Stimulated activated CD8-positive, alpha-beta memory T cell treated with anti-CD3 and anti-CD28 coated beads, Interleukin-4, amount 100 ng/mL, for 1 hour (primary cell): ENCODE measurements around the gene ISG20L2.
"Not testable (repeated sequence)": the region's sequence is repeated elsewhere in the genome, so short reads cannot be mapped to it uniquely, and the experiment has no call there.

Experiments used
- DNase-seq, 2 donors: peaks; one replicate each; pipeline ENCODE4 v3.0.0-alpha.2; 2020; ENCODE audit warnings: low read depth in 2 of 2, low spot score in 1 of 2

ISG20L2 gene, protein sequence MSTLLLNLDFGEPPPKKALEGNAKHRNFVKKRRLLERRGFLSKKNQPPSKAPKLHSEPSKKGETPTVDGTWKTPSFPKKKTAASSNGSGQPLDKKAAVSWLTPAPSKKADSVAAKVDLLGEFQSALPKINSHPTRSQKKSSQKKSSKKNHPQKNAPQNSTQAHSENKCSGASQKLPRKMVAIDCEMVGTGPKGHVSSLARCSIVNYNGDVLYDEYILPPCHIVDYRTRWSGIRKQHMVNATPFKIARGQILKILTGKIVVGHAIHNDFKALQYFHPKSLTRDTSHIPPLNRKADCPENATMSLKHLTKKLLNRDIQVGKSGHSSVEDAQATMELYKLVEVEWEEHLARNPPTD

DNA sequence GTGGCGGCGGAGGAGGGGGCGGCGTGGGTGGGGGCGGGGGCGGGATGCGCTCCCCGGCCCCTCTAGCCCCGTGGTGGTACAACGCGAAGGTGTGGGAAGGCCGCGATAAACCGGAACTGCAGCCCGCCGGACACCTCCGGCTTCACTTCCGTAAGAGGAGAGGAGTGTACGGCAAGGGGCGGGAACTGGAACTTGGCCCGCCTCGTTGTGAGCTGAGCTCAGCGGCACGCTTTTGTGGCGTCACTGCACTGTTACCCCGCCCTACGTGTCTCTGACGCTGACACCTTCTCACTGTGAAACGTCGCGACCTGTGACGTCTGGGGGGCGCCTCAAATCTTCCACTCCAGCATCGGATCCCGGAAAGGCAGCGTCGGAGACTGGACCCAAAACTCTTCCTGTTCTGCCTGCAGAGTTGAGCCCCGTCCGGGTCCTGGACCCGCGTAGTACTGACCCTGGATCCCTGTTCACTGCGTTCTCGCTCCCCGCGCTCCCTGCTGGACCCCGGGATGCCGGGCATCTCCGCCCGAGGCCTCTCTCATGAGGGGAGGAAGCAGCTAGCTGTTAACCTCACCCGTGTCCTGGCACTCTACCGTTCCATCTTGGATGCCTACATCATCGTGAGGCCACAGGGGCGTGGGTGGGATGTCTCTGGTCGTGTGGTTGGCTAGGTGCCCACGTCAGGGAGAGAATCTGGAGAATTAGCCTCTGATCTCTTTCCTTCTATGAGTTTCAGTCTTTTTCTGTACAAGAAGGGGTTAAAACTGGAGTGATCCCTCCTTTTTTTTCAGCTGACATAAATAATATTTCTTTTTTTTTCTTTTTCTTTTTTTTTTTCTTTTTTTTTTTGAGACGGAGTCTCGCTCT, at the start of gene ISG20L2:
TSS of gene ISG20L2 (minus strand) at position 168 of the 864 bp plus-strand sequence. CDS start 1,114 bp downstream, outside the sequence.
- DNase-seq = peak; percentile 81 to 88

DNA sequence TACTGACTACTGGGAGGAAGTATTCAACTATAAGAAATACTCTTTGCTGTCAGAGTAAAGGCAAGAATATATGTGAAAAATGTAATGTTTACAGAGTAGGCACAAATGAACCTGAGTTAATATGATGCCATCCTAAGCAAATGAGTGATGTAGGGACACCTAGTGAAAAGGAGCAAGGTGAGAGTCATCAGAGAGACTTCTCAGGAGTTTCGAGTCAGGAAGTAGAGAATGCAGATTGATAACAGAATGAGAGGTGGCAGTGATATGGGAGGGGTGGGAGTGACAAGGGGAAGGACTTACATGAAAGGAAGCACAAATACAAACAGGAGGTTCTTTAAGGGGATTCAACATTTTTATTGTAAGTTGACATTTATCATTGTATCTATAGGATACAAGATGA, 49.0 kb upstream of the ISG20L2 start:
- no peak for DNase-seq

DNA sequence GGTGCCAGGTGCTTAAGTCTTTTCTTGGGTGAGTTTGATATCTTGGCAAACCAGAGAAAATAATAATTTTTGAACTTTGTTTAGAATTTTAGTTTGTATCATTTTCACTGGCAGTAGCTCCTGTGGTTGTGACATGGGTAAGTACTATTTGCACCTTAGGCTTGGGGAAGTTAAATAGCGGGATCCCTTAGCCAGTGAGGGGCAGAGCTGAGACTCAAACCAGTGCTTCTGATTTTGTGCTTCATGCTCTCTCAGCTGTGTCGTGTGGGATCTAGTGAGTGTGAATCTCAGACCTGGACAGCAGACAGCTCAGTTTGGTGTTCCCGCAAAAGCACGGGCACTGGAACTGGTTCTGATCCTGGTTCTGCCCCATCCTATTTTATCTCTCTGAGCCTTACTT, 48.4 kb upstream of the ISG20L2 start:
- DNase-seq = no peak

DNA sequence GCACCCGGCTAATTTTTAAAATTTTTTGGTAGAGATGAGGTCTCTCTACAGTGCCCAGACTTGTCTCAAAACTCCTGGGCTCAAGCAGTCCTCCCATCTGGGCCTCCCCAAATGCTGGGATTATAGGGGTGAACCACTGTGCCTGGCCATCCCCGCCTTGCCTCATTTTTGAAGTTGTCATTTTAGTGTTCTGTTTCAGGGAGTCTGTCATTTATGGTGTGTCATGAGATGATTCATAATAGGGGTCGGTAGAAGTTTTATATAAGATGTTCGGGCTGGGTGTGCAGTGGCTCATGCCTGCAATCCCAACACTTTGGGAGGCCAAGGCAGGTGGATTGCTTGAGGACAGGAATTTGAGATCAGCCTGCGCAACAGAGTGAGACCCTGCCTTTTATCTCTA, 47.2 kb upstream of the ISG20L2 start:
- no peak for DNase-seq

DNA sequence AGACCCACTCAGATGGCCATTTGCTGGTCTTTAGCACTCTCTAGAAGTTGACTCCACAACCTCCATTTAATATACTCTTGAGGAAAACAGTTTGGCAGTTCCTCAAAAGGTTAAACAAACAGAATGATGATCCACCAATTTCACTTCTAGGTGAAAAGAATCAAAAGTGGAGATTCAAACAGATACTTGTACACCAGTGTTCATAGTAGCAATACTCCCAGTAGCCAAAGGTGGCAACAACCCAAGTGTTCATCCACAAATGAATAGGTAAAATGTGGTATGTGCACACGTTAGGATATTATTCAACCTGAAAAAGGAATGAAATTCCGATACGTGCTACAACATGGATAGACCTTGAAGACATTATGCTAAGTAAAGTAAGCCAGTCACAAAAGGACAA, 45.0 kb upstream of the ISG20L2 start:
- DNase-seq = no peak

DNA sequence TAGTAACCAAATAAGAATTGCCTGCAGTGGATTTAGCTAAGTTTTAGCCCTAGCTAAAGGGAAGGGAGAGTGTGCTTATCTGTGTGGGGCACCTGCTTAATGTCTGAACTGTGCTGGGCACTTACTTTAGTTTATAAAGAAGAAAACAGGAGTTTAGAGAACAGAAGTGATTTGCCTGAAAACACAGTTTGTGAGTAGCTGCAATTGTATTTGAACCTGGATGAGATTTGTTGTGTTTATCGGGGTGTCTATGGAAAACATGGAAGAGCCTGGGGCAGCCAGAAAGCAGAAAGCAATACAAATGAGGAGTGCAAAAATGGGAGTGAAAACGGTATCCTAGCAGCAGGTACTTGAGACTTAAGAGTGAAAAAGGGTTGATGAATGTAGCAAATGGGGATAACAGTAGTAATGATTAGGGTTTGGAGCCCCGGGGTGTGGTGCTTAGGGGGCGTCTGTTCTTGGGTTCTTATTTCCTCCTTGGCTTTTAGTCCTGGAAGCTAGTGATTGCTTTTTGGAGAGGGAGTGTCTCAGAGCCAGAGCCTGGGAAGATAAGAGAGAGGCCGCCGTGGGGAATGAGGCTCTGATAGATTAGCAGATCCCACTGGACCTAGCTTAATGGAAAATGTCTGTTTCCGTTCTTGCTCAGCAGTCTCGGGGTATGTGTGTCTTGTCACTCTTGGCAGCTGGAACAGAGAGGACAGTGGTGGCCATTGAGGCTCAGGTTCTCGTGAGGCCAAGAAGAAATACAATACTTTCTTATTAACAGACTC, 44.3 kb upstream of the ISG20L2 start:
- no peak for DNase-seq

DNA sequence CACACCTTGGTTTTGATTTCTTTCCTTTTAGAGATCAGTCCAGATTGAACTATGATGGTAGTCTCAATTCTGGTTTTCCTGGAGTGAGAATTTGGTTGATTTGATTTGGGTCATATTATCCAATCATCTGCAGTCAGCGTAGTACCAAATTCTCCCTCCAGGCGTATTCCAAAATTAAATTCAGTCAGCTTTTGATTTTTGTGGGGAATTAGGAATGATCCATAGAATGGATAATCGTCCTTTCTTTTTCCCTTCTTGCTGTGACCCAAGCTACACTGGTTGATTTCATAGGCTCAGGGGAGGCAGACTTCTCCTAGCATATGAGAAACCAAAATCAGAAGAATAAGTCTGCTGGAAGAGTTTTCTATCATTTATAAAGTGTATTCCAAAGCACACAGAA, 43.7 kb upstream of the ISG20L2 start:
- DNase-seq = no peak

DNA sequence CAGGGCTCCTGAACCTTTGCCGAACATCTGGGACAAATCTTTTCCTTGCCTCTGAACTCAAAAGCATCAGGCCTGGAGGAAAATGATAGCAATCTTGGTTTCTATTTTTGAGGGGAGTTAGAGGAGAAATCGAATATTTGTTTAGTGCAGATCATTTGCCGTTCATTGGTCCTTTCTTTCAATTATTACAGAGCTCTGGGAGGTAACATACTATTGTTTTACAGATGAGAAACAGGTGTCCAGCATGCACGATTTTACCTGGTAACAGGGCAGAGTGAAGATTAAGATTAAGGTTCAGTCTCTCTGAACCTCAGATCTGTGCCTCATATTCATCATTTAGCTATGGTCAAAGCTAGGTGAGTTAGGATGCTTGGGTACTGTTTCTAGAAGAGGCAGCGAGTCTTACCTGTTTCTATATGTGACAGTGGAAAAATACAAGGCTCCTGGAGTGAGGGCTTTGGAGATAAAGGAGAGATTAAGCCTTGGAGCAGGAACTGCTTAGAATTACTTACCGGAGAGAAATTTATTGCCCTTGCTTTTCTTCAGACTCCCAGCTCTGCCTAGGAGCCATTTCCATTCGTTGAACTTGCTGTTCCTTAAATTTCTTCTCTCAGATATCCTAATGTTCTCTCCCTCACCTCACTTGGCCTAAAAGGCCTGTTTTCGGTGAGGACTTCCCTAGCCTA, 40.2 kb upstream of the ISG20L2 start:
- DNase-seq = no peak

DNA sequence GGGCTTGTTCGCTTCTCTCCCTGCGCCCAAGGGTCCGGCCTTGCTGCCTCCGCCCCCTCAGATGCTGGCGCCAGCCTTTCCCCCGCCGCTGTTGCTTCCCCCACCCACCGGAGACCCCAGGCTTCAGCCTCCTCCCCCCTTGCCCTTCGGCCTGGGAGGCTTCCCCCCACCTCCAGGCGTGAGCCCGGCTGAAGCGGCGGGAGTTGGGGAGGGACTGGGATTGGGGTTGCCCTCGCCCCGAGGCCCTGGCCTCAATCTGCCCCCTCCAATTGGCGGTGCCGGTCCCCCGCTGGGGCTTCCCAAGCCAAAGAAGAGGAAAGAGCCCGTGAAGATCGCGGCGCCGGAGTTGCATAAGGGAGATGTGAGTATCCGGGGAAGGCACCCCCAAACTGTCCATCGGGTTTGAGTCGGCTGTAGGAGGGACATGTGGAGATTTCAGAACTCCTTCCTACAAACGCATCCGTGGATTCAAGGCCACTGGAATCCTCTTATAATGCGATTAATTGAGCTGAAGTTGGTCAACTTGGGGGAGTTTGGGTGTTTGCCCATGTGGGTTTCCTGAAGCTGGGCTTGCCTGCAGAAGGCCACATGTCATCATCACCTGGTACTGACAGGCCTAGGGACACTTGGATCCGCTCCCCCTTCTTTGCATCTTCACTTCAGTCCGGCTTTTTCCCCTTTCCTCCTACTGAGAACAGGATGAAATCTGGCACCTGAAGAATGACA, 39.5 kb upstream of the ISG20L2 start:
- DNase-seq = no peak

DNA sequence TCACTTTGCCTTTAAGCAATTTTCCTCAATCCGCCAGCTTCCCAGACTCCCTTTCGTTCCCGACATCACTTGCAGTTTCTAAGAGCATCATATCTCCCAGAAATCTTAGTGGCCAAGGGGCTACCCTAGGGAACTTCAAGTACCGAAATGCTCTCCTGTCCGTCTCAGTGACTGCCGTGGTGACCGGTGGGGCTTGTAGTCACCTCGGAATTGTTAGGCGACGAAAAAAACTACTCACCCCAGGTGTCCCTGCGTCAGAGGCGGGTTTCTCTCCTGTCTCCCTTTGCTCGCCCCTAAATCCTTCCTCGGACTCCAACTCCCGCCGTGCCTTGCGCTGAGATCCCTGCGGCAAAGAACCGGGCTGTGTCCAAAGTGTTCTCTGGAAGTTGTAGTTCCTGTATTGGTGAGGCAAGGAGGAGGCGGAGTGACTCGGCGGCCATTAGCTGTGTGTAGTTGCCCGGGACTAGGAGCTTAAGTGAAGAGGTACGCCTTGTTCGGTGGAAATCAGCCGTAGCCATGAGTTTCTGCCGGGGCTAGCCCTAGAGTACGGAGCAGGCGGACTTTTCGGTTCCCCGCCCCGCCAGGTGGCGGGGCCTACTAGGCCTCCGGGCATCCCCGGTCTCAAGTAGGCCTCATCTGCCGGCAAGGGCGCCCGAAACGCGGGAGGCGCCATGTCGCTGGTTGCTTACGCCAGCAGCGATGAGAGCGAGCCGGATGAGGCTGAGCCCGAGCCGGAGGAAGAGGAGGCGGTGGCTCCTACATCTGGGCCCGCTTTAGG, 38.7 kb upstream of the ISG20L2 start, which contains the start of gene PRCC:
TSS of gene PRCC (plus strand) at position 435 of the 778 bp plus-strand sequence. CDS start at position 672, 237 bp downstream.
- DNase-seq = peak; percentile 84 to 91

DNA sequence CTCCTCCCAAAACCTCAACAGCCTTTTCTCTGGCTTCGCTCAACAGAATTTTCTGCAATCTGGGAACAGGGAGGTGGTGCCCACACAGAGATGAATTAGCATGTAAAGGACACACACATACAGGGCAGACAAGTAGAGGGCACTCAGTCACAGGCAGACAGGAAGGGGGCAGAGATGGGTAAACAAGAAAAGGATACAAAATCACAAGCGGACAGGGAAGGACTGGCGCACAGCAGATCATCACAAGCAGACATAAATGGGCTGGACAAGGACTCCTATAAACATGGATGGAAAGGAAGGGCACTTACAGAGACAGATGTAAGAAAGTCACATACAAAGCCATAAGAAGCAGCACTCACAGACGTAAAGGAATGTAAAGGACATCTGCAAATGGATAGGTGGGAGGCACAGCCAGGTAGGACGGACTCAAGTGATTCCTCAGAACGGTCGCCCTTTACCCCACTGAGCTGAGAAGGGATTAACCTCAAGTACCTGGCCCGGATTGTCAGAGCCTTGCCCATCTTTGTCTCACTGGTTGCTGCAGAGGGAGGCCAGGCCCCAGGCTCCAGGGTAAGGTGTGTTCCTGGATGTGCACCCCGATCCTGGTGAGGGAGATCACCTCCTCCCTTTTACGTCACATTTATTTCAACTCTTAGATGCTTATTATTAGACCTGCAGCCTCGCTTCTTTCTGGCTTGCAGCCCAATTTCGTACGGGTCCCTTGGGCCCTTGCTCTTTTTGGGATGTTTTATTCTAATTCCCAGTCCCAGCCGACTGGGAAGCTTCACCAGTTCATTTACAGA, 37.9 kb upstream of the ISG20L2 start:
- no peak for DNase-seq

DNA sequence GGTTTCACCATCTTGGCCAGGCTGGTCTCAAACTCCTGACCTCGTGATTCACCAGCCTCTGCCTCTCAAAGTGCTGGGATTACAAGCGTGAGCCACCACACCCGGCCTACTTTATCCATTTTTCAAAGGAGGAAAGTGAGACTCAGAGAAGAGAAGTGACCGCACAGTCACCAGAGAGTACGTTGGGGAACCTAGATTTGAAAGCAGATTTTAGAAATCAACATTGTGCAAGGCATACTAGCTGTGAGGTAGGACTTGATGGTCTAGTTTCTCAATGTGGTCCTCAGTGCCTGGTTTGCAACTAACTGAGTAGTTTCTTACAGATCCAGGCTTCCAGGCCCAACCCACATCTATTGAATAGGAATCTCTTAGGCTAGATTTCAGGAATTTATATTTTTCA, 37.1 kb upstream of the ISG20L2 start:
- no peak for DNase-seq

DNA sequence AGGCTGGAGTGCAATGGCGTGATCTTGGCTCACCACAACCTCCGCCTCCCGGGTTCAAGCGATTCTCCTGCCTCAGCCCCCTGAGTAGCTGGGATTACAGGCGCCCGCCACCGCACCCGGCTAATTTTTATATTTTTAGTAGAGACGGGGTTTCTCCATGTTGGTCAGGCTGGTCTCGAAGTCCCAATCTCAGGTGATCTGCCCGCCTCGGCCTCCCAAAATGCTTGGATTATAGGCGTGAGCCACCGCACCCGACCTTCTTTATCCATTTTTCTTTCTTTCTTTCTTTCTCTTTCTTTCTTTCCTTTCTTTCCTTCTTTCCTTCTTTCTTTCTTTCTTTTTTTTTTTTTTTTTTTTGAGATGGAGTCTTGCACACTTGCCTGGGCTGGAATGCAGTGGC, 36.6 kb upstream of the ISG20L2 start:
- DNase-seq = not testable (repeated sequence)

DNA sequence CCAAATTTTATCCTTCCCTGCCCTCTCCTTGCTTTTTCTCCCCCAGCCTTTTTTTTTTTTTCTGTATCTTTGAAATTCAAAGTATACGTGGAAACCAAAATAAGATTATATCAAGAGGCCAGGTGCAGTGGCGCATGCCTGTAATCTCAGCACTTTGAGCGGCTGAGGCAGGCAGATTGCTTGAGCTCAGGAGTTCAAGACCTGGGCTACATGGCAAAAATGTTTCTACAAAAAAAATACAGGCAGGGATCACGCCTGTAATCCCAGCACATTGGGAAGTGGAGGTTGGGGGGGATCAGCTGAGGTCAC, 32.2 kb upstream of the ISG20L2 start:
- no peak for DNase-seq

DNA sequence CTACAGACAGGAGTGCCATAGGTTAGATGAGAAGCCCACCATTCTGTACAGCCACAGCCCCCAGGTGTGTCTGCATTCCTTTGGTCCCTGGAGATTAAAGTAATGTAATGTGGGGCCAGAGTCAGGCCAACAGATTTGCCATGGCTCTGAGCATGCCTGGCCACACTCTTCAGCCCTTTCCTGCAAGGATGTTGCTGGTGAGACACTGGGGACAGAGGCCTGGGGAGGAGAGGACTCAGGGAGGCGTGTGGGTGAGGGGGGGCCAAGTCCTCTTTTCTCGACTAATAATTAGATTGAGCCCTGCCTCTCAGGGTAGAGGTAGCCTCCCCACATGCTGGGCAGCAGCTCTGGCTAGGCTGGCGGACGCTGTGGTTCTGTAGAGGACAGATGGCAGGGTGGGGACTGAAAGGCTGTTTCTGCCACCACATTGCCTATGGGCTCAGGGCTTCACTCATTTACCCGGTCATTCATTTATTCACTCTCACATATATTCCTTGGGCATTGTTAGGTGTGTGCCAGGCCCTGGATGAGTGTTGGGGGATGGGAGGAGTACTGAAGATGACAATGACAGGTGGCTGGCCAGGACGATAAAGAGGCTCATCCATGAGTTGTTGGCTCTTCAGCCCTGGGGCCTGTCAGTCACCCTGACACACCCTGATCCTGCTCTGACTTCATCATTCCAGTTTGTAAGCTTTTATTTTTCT, 31.7 kb upstream of the ISG20L2 start:
- no peak for DNase-seq

DNA sequence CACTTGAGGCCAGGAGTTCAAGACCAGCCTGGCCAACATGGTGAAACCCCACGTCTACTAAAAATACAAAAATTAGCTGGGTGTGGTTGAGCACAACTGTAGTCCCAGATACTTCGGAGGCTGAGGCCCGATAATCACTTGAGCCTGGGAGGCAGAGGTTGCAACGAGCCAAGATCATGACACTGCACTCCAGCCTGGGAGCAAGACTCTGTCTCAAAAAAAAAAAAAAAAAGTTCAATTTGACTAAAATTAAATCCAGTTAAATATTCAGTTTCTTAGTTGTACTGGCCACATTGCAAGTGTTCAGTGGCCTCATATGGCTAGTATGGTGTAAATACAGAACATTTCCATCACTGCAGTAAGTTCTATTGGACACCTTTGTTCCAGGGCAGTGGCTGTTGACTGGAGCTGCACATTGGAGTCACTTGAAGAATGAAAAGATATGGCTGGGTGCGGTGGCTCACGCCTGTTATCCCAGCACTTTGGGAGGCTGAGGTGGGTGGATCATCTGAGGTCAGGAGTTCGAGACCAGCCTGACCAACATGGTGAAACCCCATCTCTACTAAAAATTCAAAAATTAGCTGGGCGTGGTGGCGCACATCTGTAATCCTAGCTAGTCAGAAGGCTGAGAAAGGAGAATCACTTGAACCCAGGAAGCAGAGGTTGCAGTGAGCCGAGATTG, 29.1 kb upstream of the ISG20L2 start:
- DNase-seq = not testable (repeated sequence)

DNA sequence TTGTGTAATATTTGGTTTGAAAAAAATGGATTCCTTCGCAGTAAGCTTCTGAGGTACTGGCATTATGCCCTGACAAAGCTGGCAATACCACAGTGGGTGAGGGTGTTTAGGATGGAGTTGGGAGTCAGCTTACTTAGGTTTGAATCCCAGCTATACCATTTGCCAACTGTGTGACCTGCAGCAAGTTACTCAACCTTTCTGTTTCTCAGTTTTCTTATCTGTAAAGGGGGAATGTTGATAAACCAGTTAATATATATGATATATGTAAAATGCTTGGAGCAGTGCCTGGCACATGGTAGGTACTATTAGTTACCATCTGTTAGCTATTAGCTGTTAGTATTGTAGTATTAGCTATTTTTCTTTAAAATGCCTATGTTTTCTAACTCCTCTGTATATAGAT, 27.8 kb upstream of the ISG20L2 start:
- DNase-seq = no peak

DNA sequence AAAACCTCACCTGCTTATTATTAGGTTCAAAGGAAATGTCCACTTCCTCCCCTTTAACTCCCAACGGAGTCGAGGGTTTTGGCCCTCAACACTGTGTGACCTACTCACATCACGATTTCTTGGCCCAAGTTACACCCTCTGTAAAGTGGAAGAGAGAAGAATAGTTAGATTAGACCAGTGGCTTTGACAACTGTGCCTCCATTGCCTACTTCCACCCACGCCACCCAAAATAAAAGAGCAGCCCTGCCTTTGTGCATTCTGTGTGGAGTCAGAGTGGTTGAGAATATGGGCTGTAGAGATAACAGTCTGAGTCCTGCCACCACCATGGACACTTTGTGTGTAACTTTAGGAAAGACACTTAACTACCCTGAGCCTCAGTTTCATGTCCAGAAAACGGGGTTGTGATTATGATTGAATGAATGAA, 27.0 kb upstream of the ISG20L2 start:
- DNase-seq = no peak
